BJ (cell line): ENCODE measurements around the gene CTNND2. TPM values are rescaled to one million over a fixed set of nuclear protein-coding genes. Genes with fewer than 3 reads are reported as not detected.

ENCODE experiments used
- CTCF ChIA-PET: fragments of 350-600 bp; formaldehyde crosslinking; extraction: SDS; loops from one replicate; lab custom pipeline; 2021; ENCODE audit warnings: antibody characterized with exemption, inconsistent platforms; lab: Yijun Ruan, JAX
- POLR2A ChIA-PET: fragments of 300-600 bp; sonication (Branson Sonifier 250); formaldehyde crosslinking; extraction: SDS; loops from one replicate; lab custom pipeline; 2021; ENCODE audit warnings: antibody characterized with exemption; lab: Charles Lee
- DNase-seq: peaks from one replicate; pipeline ENCODE4 v3.0.0-alpha.2; 2011; ENCODE audit warnings: low read depth
- H3K27me3 ChIP-seq: 2 replicates; pipeline ENCODE4 v1.6.0; 2011; ENCODE audit warnings: low read length; ENCODE audit not compliant: control insufficient read depth, insufficient read depth
- H3K36me3 ChIP-seq: 2 replicates; pipeline ENCODE4 v1.5.1; 2011; ENCODE audit warnings: low read length; ENCODE audit not compliant: control insufficient read depth, insufficient read depth
- H3K4me3 ChIP-seq: 2 replicates; pipeline ENCODE4 v1.5.1; 2011; ENCODE audit warnings: low read depth, mild to moderate bottlenecking, control low read depth, low read length
- CTCF ChIP-seq: IDR thresholded peaks from 2 replicates; pipeline ENCODE4 v1.5.1; 2011; ENCODE audit warnings: low read depth, mild to moderate bottlenecking, control low read depth, inconsistent platforms, low read length, moderate library complexity; ENCODE audit not compliant: insufficient read depth
- polyA plus RNA-seq: library from polyadenylated mRNA; depleted of rRNA; stranded (reverse); fragments of >200 nt; gene quantifications from 2 replicates; pipeline ENCODE4 v1.2.3, GENCODE V29; 2011

The CTNND2 gene
- polyA plus RNA-seq, 1 experiment: not detected

GRCh38 chr5:11269515-11269914, 634.7 kb downstream of the CTNND2 start:
- POLR2A ChIA-PET: no interaction called here
- no peak overlapping the region for H3K4me3 ChIP-seq
- no peak for DNase-seq
- no peaks in the 10 kb centered on the region for H3K27me3 ChIP-seq
- no peak for TF ChIP-seq CTCF
- CTCF ChIA-PET: interaction anchor here (0.5 kb wide), 1 partner anchor 626 kb away, joined by 3 read pairs; no protein-coding TSS in a partner anchor
- no peaks in the 10 kb centered on the region for H3K36me3 ChIP-seq

DNA sequence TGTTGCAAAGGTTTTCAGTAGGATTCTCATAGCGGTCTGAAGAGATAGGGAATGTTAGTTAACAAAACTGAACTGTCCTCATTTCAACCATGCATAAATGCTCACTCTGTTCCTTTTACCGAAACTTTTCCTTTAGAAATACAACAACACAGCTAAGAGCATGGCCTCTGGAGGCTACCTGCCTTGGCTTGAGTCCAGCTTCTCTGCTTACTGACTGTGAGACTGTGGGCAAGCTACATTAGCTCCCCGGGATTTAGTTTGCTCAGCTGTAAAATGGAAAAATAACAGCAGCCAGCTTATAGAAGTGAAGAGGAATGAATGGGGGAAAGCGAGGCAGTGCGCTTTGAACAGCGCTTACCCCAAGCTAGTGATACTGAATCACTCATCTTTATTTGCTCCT, 635.4 kb downstream of the CTNND2 start:
- POLR2A ChIA-PET: no interaction called here
- TF ChIP-seq CTCF: no peak
- no peak overlapping the region for H3K4me3 ChIP-seq
- H3K27me3 ChIP-seq: no peaks in the 10 kb centered on the region
- CTCF ChIA-PET: interaction anchor here (0.5 to 0.6 kb wide), 2 partner anchors 12 to 625 kb away, joined by 3 read pairs; no protein-coding TSS in a partner anchor
- H3K36me3 ChIP-seq: no peaks in the 10 kb centered on the region
- DNase-seq: no peak

DNA sequence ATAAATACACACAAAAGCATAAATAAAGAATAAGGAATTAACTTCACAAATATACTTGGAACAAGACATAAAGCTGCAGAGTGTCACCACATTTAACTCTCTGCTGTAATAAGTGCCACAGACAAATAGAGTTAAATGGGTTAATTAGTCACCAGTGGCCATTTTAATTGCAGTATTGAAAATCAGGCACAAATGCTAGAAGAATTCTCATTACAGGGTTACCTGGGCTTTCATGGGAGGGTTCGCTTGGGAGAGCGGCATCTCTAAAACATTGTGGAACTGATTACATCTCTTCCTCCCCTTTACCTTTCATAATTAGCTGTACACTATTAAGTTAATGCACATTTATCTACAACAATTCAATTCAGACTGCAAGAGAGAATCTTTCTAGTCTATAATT, 637.9 kb downstream of the CTNND2 start:
- H3K27me3 ChIP-seq: no peaks in the 10 kb centered on the region
- CTCF ChIA-PET: no interaction called here
- H3K4me3 ChIP-seq: no peak overlapping the region
- POLR2A ChIA-PET: no interaction called here
- no peak for DNase-seq
- no peak for TF ChIP-seq CTCF
- H3K36me3 ChIP-seq: no peaks in the 10 kb centered on the region

DNA sequence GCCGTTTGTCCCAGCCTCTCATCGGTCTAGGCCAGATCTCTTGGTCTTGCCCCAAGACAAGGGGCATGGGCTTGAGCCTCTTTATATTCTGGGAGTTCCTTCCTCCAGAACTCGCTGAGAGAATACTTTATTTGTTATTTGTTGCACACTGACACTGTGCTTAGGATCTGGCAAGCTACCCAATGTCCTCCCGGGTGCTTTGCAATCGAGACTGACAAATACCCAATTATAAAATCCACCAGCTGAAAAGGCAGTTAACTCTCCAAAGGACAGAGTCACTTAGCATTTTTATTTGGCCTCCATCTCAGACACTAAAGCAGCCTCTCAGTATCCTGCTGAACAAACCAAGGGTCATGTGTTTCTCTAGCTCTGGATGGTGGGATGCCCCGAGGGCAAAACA, 643.0 kb downstream of the CTNND2 start:
- DNase-seq: no peak
- CTCF ChIA-PET: no interaction called here
- no peaks in the 10 kb centered on the region for H3K27me3 ChIP-seq
- H3K36me3 ChIP-seq: no peaks in the 10 kb centered on the region
- POLR2A ChIA-PET: no interaction called here
- no peak overlapping the region for H3K4me3 ChIP-seq
- no peak for TF ChIP-seq CTCF

GRCh38 chr5:11258001-11258400, 646.2 kb downstream of the CTNND2 start:
- POLR2A ChIA-PET: no interaction called here
- CTCF ChIA-PET: no interaction called here
- no peaks in the 10 kb centered on the region for H3K36me3 ChIP-seq
- no peak overlapping the region for H3K4me3 ChIP-seq
- no peak for TF ChIP-seq CTCF
- H3K27me3 ChIP-seq: no peaks in the 10 kb centered on the region
- DNase-seq: no peak
